IPS-18a (cell line): ENCODE data around the gene S100A13.
"Not testable (repeated sequence)": the region's sequence is repeated elsewhere in the genome, so short reads cannot be mapped to it uniquely, and the experiment has no call there.

ENCODE experiments used
- H3K27ac ChIP-seq: one replicate; pipeline ENCODE4 v1.5.1; 2013; ENCODE audit warnings: low read length
- H3K27me3 ChIP-seq: one replicate; pipeline ENCODE4 v1.6.1; 2013; ENCODE audit warnings: mild to moderate bottlenecking, low read length; ENCODE audit not compliant: control insufficient read depth, insufficient read depth
- H3K36me3 ChIP-seq: one replicate; pipeline ENCODE4 v1.6.1; 2013; ENCODE audit warnings: low read depth, low read length; ENCODE audit not compliant: control insufficient read depth
- H3K4me1 ChIP-seq: one replicate; pipeline ENCODE4 v1.6.1; 2013; ENCODE audit warnings: low read depth, low read length; ENCODE audit not compliant: control insufficient read depth
- H3K4me3 ChIP-seq: one replicate; pipeline ENCODE4 v1.5.1; 2013; ENCODE audit warnings: low read length
- H3K9ac ChIP-seq: one replicate; pipeline ENCODE4 v1.6.1; 2013; ENCODE audit warnings: mild to moderate bottlenecking, low read length, moderate library complexity
- H3K9me3 ChIP-seq: one replicate; pipeline ENCODE4 v1.6.1; 2013; ENCODE audit warnings: low read depth, low read length; ENCODE audit not compliant: control insufficient read depth

Gene S100A13

GRCh38 chr1:153646672-153647345 is 19.5 kb upstream of the S100A13 start:
- Histone ChIP-seq H3K27ac (no peak overlapping the region), H3K9ac (no peak overlapping the region), H3K36me3 (peaks cover 48% of the 10 kb centered on the region), H3K9me3 (no peaks in the 10 kb centered on the region), H3K4me1 (no peaks in the 10 kb centered on the region), H3K27me3 (no peaks in the 10 kb centered on the region), H3K4me3 (no peak overlapping the region)

- H3K27me3 ChIP-seq, result no peaks in the 10 kb centered on the region
- no peak overlapping the region for H3K27ac ChIP-seq
- H3K36me3 ChIP-seq, result peaks cover 77% of the 10 kb centered on the region
- H3K4me3 ChIP-seq, result no peak overlapping the region
- no peaks in the 10 kb centered on the region for H3K4me1 ChIP-seq
- H3K9ac ChIP-seq, result no peak overlapping the region
- H3K9me3 ChIP-seq, result no peaks in the 10 kb centered on the region
Observed at GRCh38 chr1:153643816-153644215, 16.5 kb upstream of the S100A13 start.

DNA sequence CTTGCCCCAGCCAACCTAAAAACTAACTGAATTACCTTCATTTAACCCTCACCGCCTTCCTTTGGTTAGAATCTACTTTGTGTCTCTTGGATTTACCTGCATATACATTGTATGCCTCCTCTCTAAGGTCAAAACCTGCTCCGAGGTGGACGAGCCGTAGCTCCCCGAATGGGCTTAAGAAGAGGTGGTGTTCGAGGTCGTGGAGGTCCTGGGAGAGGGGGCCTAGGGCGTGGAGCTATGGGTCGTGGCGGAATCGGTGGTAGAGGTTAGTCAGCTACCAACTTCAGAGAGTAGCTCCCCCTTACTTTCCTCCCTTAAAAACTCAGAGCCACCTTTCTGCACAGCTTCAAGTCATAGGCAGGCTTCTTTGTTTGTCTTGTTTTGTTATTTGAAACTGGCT is 15.8 kb upstream of the S100A13 start:
- H3K9ac ChIP-seq, result no peak overlapping the region
- H3K27ac ChIP-seq, result no peak overlapping the region
- no peak overlapping the region for H3K4me3 ChIP-seq
- no peaks in the 10 kb centered on the region for H3K9me3 ChIP-seq
- H3K27me3 ChIP-seq, result no peaks in the 10 kb centered on the region
- no peaks in the 10 kb centered on the region for H3K4me1 ChIP-seq
- peaks cover 84% of the 10 kb centered on the region for H3K36me3 ChIP-seq

- no peak overlapping the region for H3K9ac ChIP-seq
- peaks cover 94% of the 10 kb centered on the region for H3K36me3 ChIP-seq
- H3K27me3 ChIP-seq, result no peaks in the 10 kb centered on the region
- no peak overlapping the region for H3K4me3 ChIP-seq
- no peaks in the 10 kb centered on the region for H3K4me1 ChIP-seq
- no peaks in the 10 kb centered on the region for H3K9me3 ChIP-seq
- no peak overlapping the region for H3K27ac ChIP-seq
Observed at GRCh38 chr1:153642161-153642560, 14.9 kb upstream of the S100A13 start.

DNA sequence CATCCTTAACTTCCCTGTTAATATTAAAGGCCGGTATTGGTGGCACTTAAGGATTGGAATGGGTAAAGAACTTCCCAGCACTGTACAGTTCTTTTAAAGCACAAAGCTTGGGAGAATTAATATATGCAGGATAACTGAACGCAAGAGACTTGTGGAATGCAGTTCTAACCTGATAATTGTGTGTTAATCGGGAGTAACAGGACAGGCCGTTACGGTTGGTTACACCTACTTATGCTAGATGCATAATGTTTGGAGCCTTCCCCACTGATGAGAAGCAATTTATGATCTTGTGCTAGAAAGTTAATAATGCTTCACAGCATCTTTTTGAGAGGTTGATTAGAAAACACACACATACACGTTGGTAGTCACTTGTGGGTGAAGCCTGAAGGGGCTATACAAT is 13.6 kb upstream of the S100A13 start:
- no peak overlapping the region for H3K9ac ChIP-seq
- H3K36me3 ChIP-seq, result peaks cover 99% of the 10 kb centered on the region
- no peak overlapping the region for H3K27ac ChIP-seq
- H3K27me3 ChIP-seq, result no peaks in the 10 kb centered on the region
- H3K9me3 ChIP-seq, result no peaks in the 10 kb centered on the region
- no peaks in the 10 kb centered on the region for H3K4me1 ChIP-seq
- H3K4me3 ChIP-seq, result no peak overlapping the region

- not testable (repeated sequence) for H3K27ac ChIP-seq, H3K9me3 ChIP-seq, H3K9ac ChIP-seq, H3K4me3 ChIP-seq, H3K27me3 ChIP-seq, H3K4me1 ChIP-seq
- H3K36me3 ChIP-seq, result peaks cover 95% of the 10 kb centered on the region
Observed at GRCh38 chr1:153640213-153640612, 12.9 kb upstream of the S100A13 start.

DNA sequence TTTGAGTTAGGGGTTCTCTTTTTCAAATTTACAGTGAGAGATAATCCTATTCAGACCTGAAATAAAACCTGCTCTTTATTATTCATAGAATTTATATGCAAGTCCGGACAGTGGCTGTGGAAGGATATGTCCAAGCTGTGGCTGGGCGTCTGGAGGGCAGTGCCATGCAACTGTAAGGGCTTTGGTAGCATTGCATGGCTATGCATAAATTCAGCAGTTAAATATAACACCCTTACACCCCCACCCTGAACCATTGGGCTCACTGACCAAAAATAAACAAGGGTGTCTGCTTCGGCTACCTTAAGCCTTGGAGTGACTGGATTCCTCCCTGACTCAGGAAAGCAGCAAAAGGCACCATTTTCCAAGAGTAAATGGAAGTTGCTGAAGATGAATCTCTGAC is 12.0 kb upstream of the S100A13 start:
- no peaks in the 10 kb centered on the region for H3K27me3 ChIP-seq
- peaks cover 86% of the 10 kb centered on the region for H3K36me3 ChIP-seq
- H3K27ac ChIP-seq, result no peak overlapping the region
- no peak overlapping the region for H3K9ac ChIP-seq
- no peaks in the 10 kb centered on the region for H3K9me3 ChIP-seq
- H3K4me1 ChIP-seq, result no peaks in the 10 kb centered on the region
- H3K4me3 ChIP-seq, result no peak overlapping the region

DNA sequence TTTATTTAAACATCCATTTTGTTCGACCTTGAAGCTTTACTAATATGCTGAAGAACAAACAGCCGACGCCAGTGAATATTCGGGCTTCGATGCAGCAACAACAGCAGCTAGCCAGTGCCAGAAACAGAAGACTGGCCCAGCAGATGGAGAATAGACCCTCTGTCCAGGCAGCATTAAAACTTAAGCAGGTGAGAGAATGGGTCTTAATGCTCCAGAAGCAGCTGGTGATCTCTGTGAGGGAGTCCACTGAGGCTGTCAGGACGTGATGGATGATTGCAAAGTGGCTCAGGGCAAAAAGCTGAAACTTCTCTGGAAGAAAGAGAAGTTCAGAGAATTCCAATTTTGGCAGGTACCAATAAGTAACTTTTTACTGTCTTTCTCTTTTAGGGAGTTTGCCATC is 11.0 kb upstream of the S100A13 start:
- no peaks in the 10 kb centered on the region for H3K27me3 ChIP-seq
- no peaks in the 10 kb centered on the region for H3K4me1 ChIP-seq
- no peaks in the 10 kb centered on the region for H3K9me3 ChIP-seq
- no peak overlapping the region for H3K4me3 ChIP-seq
- H3K27ac ChIP-seq, result no peak overlapping the region
- H3K36me3 ChIP-seq, result peaks cover 76% of the 10 kb centered on the region
- no peak overlapping the region for H3K9ac ChIP-seq

DNA sequence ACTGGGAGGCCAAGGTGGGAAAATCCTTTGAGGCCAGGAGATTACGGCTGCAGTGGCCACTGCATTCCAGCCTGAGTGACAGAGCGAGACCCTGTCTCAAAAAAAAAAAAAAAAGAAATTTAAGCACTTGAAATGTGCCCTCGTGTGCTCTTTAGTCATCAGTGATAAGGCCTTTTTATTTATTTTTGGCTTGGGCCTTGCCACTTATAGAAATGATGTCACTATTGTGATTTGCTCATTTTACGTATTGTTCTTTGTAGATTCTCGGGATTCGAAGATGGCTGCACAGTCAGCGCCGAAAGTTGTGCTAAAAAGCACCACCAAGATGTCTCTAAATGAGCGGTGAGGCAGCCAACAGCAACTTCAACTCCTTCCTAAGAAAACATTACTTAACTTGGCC is 9.0 kb upstream of the S100A13 start:
- Histone ChIP-seq H3K4me1 (no peaks in the 10 kb centered on the region), H3K27me3 (no peaks in the 10 kb centered on the region), H3K4me3 (no peak overlapping the region), H3K9ac (no peak overlapping the region), H3K9me3 (no peaks in the 10 kb centered on the region), H3K36me3 (peaks cover 56% of the 10 kb centered on the region), H3K27ac (no peak overlapping the region)

GRCh38 chr1:153635872-153636271 is 8.6 kb upstream of the S100A13 start:
- no peaks in the 10 kb centered on the region for H3K27me3 ChIP-seq
- H3K9me3 ChIP-seq, result no peaks in the 10 kb centered on the region
- no peaks in the 10 kb centered on the region for H3K4me1 ChIP-seq
- H3K4me3 ChIP-seq, result no peak overlapping the region
- no peak overlapping the region for H3K27ac ChIP-seq
- H3K36me3 ChIP-seq, result peaks cover 52% of the 10 kb centered on the region
- no peak overlapping the region for H3K9ac ChIP-seq

- Histone ChIP-seq H3K4me1 (no peaks in the 10 kb centered on the region), H3K36me3 (peaks cover 33% of the 10 kb centered on the region), H3K9ac (peak within 1 kb of the TSS; percentile 100), H3K4me3 (peak within 1 kb of the TSS; percentile 99), H3K9me3 (no peaks in the 10 kb centered on the region), H3K27me3 (no peaks in the 10 kb centered on the region), H3K27ac (peak within 1 kb of the TSS; percentile 100)
Observed at GRCh38 chr1:153633754-153634665, 6.7 kb upstream of the S100A13 start, which contains the start of gene CHTOP. CHTOP (plus strand) TSS chr1:153634066; CDS start chr1:153636589, 2,523 bp downstream.
